ENCODE measurements around the gene UNKL.

- no peak for TF ChIP-seq CTCF (IDR thresholded peaks at IDR 0.05; ENCODE audit: low read depth, low read length)
- TF ChIP-seq, protein P1, sequence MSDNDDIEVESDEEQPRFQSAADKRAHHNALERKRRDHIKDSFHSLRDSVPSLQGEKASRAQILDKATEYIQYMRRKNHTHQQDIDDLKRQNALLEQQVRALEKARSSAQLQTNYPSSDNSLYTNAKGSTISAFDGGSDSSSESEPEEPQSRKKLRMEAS (IDR thresholded peaks at IDR 0.05; ENCODE audit: low read depth, low read length) = no peak
- no peak for TF ChIP-seq POLR2A (IDR thresholded peaks at IDR 0.05; ENCODE audit: extremely low read depth, insufficient read length)
Observed at GRCh38 chr16:1378087-1378803, 36.3 kb downstream of the UNKL start.

All from NB4 (cell line).